DMS 273 (cell line): ENCODE measurements around the gene GRIK4.
A peak's percentile ranks its signal among the peaks of the same experiment; 100 is the strongest.

Experiments
- DNase-seq: peaks from one replicate; lab custom pipeline; 2025; ENCODE audit not compliant: unreplicated experiment; lab: John Stamatoyannopoulos, UW

GRIK4 gene

DNA sequence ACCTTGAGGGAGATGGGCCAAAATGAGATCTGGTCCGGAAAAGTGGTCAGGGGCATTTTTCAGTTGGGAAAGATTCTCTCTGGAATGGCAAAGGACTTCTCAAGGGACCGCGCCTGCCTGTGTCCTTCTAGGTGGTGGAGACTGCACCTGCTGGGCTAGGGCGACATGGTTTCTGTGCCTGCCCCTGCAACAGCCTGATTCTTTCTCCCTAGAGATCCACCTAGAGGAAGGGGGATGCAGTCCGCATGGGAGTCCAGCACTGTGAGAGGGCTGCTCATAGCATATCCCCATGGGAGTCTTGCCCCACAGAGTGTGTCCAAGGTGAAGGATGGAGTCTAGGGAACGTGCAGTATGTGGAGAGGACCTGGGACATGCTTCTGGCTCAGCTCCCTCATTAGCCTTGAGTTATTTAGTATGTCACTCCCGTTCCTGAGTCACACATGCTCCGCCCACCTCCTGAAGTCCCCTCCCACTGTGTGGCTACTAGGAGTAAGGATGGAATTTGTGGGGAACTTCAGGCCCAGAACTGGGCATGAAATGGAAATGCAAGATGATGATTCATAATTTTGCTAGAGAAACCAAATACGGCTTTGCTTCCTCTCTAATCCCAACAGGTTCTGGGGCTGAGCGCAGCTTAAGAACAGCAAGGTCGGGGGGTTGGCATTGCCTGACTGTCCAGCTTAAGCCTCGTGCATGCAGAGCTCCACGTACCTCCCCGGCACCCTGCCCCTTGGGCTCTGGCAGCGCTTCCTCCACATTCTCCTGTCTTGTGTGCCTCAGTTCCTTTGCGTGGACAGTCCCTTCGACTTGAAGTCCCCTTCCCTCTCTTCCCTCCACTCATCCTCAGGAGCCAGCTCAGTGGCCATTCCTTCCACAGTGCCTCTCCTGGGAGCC, 35.0 kb downstream of the GRIK4 start:
- no peak for DNase-seq

DNA sequence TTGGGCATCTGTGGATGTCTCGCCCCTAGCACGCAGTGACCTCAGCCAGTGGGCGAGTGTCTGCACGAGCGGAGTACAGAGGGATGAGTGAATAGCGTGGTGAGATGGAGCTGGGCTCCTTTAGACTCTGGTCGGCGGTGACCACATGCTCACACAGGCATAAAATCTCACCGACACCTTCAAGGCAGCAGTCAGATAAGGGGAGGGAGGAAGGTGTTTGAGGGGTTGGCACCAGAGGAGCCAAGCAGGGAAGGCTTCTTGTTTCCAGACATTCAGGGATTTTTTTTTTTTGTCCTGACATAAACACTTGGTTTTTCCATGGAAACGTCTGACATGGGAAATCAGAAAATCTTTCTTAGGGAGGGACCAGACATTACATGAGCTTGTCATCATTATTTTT, 35.8 kb downstream of the GRIK4 start:
- no peak for DNase-seq

- peak; percentile 68 for DNase-seq
Observed at GRCh38 chr11:120547811-120548681, 36.5 kb downstream of the GRIK4 start.

DNA sequence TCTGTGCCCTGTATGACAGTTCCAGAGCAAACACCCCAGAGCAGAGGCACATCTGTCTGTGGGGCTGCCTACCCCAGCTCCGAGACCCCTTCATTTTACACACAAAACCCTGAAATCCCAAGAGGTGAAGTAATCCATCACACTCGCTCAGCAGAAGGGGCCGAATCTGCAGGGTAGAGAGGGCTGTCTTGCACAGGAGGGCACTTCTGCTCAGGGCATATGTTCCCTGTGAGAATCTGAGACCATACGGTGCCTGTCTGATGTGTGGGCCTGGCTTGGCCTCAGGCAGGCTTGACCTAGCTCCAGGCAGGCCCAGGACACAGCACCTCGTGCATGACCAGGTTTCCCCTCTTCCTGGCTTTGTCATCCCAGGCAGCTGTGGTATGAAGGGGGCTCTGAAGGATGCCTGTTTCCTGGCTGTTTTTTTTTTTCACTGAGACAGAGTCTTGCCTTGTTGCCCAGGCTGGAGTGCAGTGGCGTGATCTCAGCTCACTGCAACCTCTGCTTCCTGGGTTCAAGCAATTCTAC, 37.2 kb downstream of the GRIK4 start:
- no peak for DNase-seq

DNA sequence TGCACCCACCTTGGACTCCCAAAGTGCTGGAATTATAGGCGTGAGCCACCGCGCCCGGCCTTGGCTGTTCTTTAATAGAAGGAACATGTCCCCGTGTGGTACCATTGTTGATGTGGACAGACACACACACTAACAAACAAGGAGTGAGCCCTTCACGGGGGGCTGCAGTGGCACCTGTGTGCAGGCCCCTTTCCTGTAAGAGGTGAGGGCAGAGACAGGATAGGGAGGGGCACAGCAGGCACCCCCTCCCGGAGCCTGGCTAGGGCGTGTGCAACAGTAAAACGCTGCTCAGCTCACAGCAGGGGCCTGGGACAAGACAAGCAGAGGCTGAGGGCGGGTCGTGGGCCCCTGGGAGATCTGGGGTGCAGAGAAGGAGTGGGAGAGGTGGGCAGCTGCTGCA, 37.8 kb downstream of the GRIK4 start:
- no peak for DNase-seq

- no peak for DNase-seq
Observed at GRCh38 chr11:120550007-120550406, 38.5 kb downstream of the GRIK4 start.

DNA sequence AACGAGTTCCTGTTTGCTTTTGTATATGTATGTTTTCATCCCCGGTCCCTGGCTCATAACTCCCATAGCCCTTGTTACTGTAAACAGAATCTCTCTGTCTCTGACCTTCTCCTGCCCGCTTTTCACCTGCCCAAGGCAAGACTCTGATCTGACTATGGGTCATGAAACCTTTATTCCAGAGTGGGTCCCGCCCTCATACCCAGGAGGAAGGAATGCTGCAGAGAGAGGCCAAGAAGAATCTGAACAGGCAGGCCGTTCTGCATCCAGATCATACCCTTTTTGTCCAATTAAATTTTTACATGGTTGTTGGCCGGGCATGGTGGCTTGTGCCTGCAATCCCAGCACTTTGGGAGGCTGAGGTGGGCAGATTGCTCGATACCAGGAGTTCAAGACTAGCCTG, 39.6 kb downstream of the GRIK4 start:
- DNase-seq = no peak

- DNase-seq = no peak
Observed at GRCh38 chr11:120554766-120555432, 43.4 kb downstream of the GRIK4 start.

DNA sequence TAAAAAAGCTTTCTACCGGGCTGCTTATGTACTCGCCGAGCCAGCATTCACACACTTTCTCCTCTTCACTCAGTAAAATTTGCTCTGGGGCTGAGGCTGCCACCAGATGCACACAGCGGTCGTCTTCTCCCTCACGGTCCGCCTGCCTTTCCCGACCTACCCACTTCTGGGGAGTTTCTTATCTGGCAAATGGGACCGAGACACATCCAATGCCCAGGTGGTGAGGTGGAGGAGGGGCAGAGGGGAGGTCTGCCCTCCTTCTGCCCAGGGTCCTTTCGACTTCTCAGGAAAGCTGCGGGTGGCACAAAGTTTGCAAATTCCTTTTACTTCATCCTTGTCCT, 43.9 kb downstream of the GRIK4 start:
- DNase-seq = no peak

- no peak for DNase-seq
Observed at GRCh38 chr11:120556797-120557196, 45.2 kb downstream of the GRIK4 start.

DNA sequence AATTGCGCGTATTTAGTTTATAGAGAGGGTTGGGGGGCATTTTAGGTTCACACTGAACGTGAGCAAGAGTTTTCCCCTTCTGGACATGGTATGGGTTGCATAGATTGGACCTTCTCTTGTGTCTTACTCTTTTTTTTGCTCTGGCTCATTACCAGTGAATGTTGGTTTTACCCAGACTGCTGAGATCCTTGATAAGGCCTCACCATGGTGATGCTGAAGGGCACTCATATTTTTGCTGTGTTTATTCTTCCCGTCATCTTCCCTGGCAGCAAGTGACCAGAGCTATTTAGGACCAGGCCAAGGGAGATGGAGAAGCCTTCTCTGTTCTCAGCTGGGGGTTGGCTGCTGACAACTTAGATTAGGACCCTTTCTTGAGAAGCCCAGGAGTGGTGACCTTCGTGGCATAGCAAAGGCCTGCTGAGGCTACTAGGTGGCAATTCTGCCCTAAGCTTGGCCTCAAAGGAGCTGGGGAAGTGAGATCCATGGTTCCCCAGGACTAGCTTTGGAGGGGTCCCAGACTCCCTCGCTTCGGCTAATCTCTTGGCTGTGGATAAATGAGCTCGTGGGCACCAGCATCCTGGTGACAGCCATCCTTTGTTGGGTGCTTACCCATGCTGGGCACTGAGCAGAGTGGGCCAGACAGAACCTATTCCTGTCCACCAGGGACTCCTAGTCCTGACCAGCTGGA, 47.3 kb downstream of the GRIK4 start:
- no peak for DNase-seq

DNA sequence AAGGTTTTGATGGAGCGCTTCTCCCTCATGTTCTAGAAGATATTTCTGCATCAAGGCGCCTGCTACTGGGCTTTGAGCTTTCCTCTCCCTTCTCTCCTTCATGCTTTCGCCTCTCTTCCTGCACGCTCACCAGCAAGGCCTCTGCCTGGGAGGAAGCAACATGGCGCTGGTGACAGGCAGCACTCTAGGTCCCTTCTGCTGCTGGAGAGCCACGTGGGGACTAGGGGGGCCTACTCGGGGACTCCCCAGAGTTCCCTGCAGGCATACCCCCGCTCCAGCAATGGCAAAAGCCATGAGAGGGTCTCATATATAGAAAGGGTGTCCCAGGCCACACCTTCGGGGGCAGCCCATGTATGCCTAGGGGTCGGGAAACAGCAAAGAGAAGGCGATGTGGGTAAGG, 49.7 kb downstream of the GRIK4 start:
- no peak for DNase-seq

DNA sequence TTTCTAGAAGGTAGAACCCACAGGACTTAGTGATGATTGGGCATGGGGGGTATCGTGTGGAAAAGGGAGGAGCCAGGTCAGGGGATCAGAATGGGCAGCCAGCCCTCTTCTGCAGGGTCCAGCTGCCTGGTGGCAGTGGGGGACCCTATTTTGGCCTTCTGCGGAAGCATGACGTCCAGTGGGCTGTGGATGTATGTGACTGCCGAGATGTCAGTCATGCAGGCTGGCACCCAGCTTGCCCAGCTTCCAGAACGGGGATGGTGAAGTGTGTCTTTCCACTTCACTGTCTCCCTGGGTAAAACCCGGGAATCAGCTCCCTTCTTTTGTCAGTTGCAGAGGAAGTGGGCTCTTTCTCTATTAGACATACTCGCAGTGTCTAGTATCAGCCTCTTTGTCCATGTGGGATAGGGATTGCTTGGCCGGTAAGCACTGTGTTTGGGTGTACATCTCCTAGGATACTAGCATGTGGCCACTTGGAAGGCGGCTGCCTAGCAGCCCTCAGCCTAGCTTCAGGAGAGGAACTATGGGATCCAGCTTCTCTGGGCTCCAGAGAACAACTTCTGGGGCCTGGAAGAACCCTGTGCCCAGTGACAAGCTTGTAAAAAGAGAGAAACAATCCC, 51.4 kb downstream of the GRIK4 start:
- DNase-seq = no peak

- DNase-seq = no peak
Observed at GRCh38 chr11:120563703-120564572, 52.4 kb downstream of the GRIK4 start.

DNA sequence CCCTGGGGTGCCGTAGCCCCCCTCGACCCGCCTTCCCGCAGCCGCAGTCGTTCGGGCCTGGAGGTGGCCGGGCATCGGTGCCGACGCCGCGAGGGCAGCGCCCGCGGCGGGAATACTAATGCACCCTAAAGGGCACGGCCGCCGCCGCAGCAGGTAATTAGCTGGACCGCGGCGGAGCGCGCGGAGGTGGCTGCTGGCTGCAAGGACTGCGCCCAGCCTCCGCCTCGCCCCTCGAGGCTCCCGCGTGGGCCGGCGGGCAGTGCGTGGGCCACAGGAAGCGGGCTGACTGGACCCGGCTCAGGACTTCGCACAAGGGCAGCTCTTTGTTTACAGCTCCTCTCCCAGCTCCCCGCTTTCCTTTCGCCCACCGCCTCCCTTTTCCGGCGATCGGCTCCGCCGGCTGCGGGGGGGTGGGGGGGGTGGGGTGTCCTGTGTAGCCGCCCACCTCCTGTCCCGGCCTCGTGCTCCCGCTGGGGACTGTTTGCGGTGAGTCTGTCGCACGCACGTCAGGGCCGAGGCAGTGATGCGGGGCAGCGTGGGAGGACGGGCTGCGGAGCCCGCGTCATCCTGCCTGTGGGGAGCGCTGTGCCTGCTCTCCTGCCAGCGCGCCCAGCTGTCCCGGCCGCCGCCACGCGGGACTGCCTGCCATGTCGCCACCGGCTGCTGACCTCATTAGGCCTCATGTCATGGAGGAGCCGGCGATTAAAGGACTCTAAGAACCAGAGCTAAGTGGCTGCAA, 53.2 kb downstream of the GRIK4 start:
- peak; percentile 56 for DNase-seq

GRCh38 chr11:120565466-120566155, 54.1 kb downstream of the GRIK4 start:
- no peak for DNase-seq

GRCh38 chr11:120566176-120566575, 54.6 kb downstream of the GRIK4 start:
- no peak for DNase-seq
